HG02798 (cell line): ENCODE results near the gene FCRLB.
A peak's percentile ranks its signal among the peaks of the same experiment; 100 is the strongest.
"Not testable (repeated sequence)": the region's sequence is repeated elsewhere in the genome, so short reads cannot be mapped to it uniquely, and the experiment has no call there.

Experiments
- ATAC-seq: cut with Tn5 transposase; IDR thresholded peaks from one replicate; pipeline ENCODE4 v1.9.1; 2021; ENCODE audit warnings: mild to moderate bottlenecking; ENCODE audit not compliant: unreplicated experiment, poor library complexity

The FCRLB gene

GRCh38 chr1:161737625-161738024 is 16.3 kb downstream of the FCRLB start:
- ATAC-seq = no peak

- peak; percentile 73 for ATAC-seq
Measured at GRCh38 chr1:161738627-161739287, 17.4 kb downstream of the FCRLB start.

- peak; percentile 32 for ATAC-seq
Measured at GRCh38 chr1:161739865-161740566, 18.7 kb downstream of the FCRLB start.

GRCh38 chr1:161740921-161741320 is 19.6 kb downstream of the FCRLB start:
- ATAC-seq = no peak

GRCh38 chr1:161743231-161743630 is 21.9 kb downstream of the FCRLB start:
- ATAC-seq = no peak

GRCh38 chr1:161747801-161748200 is 26.5 kb downstream of the FCRLB start:
- ATAC-seq = no peak

GRCh38 chr1:161749509-161750407 is 28.4 kb downstream of the FCRLB start, which contains the start of gene DUSP12:
DUSP12 (plus strand) TSS chr1:161749786; CDS start chr1:161749802, 16 bp downstream.
- peak; percentile 98 for ATAC-seq

- ATAC-seq = no peak
Measured at GRCh38 chr1:161763522-161764098, 42.3 kb downstream of the FCRLB start.

- ATAC-seq = peak; percentile 73
Measured at GRCh38 chr1:161766102-161766981, 45.0 kb downstream of the FCRLB start, which contains the start of gene ATF6. ATF6 (plus strand) TSS chr1:161766320; CDS start chr1:161766361, 41 bp downstream.

GRCh38 chr1:161768461-161768860 is 47.1 kb downstream of the FCRLB start:
- no peak for ATAC-seq

- no peak for ATAC-seq
Measured at GRCh38 chr1:161768986-161769672, 47.8 kb downstream of the FCRLB start.

- ATAC-seq = not testable (repeated sequence)
Measured at GRCh38 chr1:161769673-161770045, 48.3 kb downstream of the FCRLB start.

GRCh38 chr1:161770250-161770649 is 48.9 kb downstream of the FCRLB start:
- no peak for ATAC-seq

GRCh38 chr1:161771161-161771560 is 49.8 kb downstream of the FCRLB start:
- ATAC-seq = no peak

- ATAC-seq = no peak
Measured at GRCh38 chr1:161771973-161772372, 50.6 kb downstream of the FCRLB start.

- ATAC-seq = no peak
Measured at GRCh38 chr1:161772397-161772796, 51.1 kb downstream of the FCRLB start.

GRCh38 chr1:161773791-161774190 is 52.4 kb downstream of the FCRLB start:
- no peak for ATAC-seq

GRCh38 chr1:161777261-161777660 is 55.9 kb downstream of the FCRLB start:
- ATAC-seq = no peak
